SH-SY5Y (cell line): ENCODE data around the gene EPHX1.

Source experiments
- GATA2 ChIP-seq: IDR thresholded peaks from 2 replicates; pipeline ENCODE4 v1.6.1; 2011; ENCODE audit warnings: mild to moderate bottlenecking, low read depth, low read length
- GATA3 ChIP-seq: IDR thresholded peaks from 2 replicates; pipeline ENCODE4 v1.6.1; 2011; ENCODE audit warnings: low read depth, mild to moderate bottlenecking, low read length, moderate library complexity

DNA sequence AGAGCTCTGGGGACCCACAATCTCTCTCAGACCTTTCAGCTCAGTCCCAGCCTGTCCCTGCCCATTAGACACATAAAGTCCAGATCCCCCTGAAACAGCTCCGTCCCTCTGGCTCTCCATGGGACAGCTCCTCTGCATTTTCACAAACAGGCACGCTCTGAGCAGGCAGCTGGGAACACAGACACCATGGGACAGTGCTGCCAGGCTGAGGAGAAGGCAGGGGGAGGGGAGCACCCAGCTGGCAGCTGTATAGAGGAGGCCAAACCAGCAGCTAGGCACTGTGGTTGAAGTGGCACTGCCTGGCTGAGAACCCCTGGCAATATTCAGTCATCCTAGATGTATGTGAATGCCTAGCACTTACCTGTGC is 70.3 kb downstream of the EPHX1 start:
- TF ChIP-seq GATA2 (no peak), GATA3 (no peak)
